WI38 (cell line): ENCODE measurements around the gene RHOA.

Experiments
- H3K4me3 ChIP-seq: 2 replicates; pipeline ENCODE4 v1.5.1; 2011; ENCODE audit warnings: low read depth, mild to moderate bottlenecking, control low read depth, low read length
- CTCF ChIP-seq: IDR thresholded peaks from 2 replicates; pipeline ENCODE4 v1.5.1; 2012; ENCODE audit warnings: low read depth, mild to moderate bottlenecking, control low read depth, low read length

RHOA gene

GRCh38 chr3:49411968-49412631, at the start of gene RHOA, which contains the start of gene TCTA:
TSS of gene RHOA (minus strand) at chr3:49411976. CDS start at chr3:49375589, 36,387 bp downstream.
TSS of gene TCTA (plus strand) at chr3:49412423. CDS start at chr3:49412427, 4 bp downstream.
- H3K4me3 ChIP-seq = peak within 1 kb of the TSS; percentile 68
- no peak for TF ChIP-seq CTCF

- no peak overlapping the region for H3K4me3 ChIP-seq
These were observed 49.2 kb upstream of the RHOA start for GRCh38 chr3:49460956-49461355.

GRCh38 chr3:49460188-49460890, 48.6 kb upstream of the RHOA start:
- TF ChIP-seq CTCF = no peak
- H3K4me3 ChIP-seq = no peak overlapping the region

More at GRCh38 chr3:49460956-49461355, 49.2 kb upstream of the RHOA start:
- TF ChIP-seq CTCF = no peak

GRCh38 chr3:49456466-49456865, 44.7 kb upstream of the RHOA start:
- H3K4me3 ChIP-seq = no peak overlapping the region
- TF ChIP-seq CTCF = no peak

- no peak for TF ChIP-seq CTCF
- no peak overlapping the region for H3K4me3 ChIP-seq
These were observed 43.3 kb upstream of the RHOA start for GRCh38 chr3:49454898-49455681.

GRCh38 chr3:49454458-49454857, 42.7 kb upstream of the RHOA start:
- H3K4me3 ChIP-seq = no peak overlapping the region
- no peak for TF ChIP-seq CTCF
